SK-N-SH treated with all-trans-retinoic acid at 6 μM for 48 hours (cell line): ENCODE measurements around the gene TBR1.

ENCODE experiments used
- ATAC-seq: fragments of 200-7000 bp; cut with Tn5 transposase; 3 replicates; pipeline ENCODE4 v1.9.1; 2020; ENCODE audit warnings: mild to moderate bottlenecking, moderate library complexity
- ARNTL ChIP-seq: fragments of 450-650 bp; formaldehyde crosslinking; IDR thresholded peaks from 2 replicates; pipeline ENCODE4 v1.5.0; 2020; ENCODE audit warnings: low read depth, mild to moderate bottlenecking, moderate library complexity, borderline replicate concordance
- BACH2 ChIP-seq: fragments of 250-450 bp; sonication (Bioruptor Pico); IDR thresholded peaks from 2 replicates; pipeline ENCODE4 v1.9.0; 2021; ENCODE audit warnings: mild to moderate bottlenecking, borderline replicate concordance
- CSDC2 ChIP-seq: fragments of 250-450 bp; sonication (Bioruptor Pico); IDR thresholded peaks from 2 replicates; pipeline ENCODE4 v1.5.0; 2020; ENCODE audit warnings: mild to moderate bottlenecking, moderate library complexity
- ESRRG ChIP-seq: fragments of 250-450 bp; sonication (Bioruptor Pico); IDR thresholded peaks from 2 replicates; pipeline ENCODE4 v1.6.1; 2021; ENCODE audit warnings: mild to moderate bottlenecking
- GLIS3 ChIP-seq: fragments of 250-450 bp; sonication (Bioruptor Pico); IDR thresholded peaks from 2 replicates; pipeline ENCODE4 v1.5.0; 2020; ENCODE audit warnings: mild to moderate bottlenecking, moderate library complexity
- ISL1 ChIP-seq: fragments of 250-450 bp; sonication (Bioruptor Pico); IDR thresholded peaks from 2 replicates; pipeline ENCODE4 v2.1.2; 2022; ENCODE audit warnings: mild to moderate bottlenecking, moderate library complexity
- OSR1 ChIP-seq: fragments of 250-450 bp; sonication (Bioruptor Pico); IDR thresholded peaks from 2 replicates; pipeline ENCODE4 v1.8.0; 2022; ENCODE audit warnings: moderate library complexity, mild to moderate bottlenecking, inconsistent platforms
- RARB ChIP-seq: fragments of 250-450 bp; sonication (Bioruptor Pico); IDR thresholded peaks from 2 replicates; pipeline ENCODE4 v1.8.0; 2021; ENCODE audit warnings: mild to moderate bottlenecking, moderate library complexity
- SNAI2 ChIP-seq: fragments of 250-450 bp; sonication (Bioruptor Pico); IDR thresholded peaks from 2 replicates; pipeline ENCODE4 v1.5.0; 2020; ENCODE audit warnings: mild to moderate bottlenecking, moderate library complexity
- TCF4 ChIP-seq: fragments of 250-450 bp; sonication (Bioruptor Pico); IDR thresholded peaks from 2 replicates; pipeline ENCODE4 v1.8.0; 2021; ENCODE audit warnings: mild to moderate bottlenecking, moderate library complexity, borderline replicate concordance
- TOX ChIP-seq: fragments of 250-450 bp; sonication (Bioruptor Pico); IDR thresholded peaks from 2 replicates; pipeline ENCODE4 v1.8.0; 2021; ENCODE audit warnings: mild to moderate bottlenecking, moderate library complexity, borderline replicate concordance
- ZC3H10 ChIP-seq: fragments of 250-450 bp; sonication (Bioruptor Pico); IDR thresholded peaks from 2 replicates; pipeline ENCODE4 v1.5.1; 2021; ENCODE audit warnings: mild to moderate bottlenecking, moderate library complexity
- ZFP3 ChIP-seq: fragments of 250-450 bp; sonication (Bioruptor Pico); IDR thresholded peaks from 2 replicates; pipeline ENCODE4 v1.5.0; 2020; ENCODE audit warnings: mild to moderate bottlenecking, moderate library complexity
- ZNF565 ChIP-seq: fragments of 450-650 bp; formaldehyde crosslinking; conservative IDR thresholded peaks from 2 replicates; pipeline ENCODE4 v1.5.0; 2020; ENCODE audit warnings: low read depth, mild to moderate bottlenecking, moderate library complexity
- ZNF70 ChIP-seq: fragments of 450-650 bp; formaldehyde crosslinking; IDR thresholded peaks from 2 replicates; pipeline ENCODE4 v1.5.0; 2020; ENCODE audit warnings: mild to moderate bottlenecking, moderate library complexity
- ZNF8 ChIP-seq: fragments of 450-650 bp; formaldehyde crosslinking; IDR thresholded peaks from 2 replicates; pipeline ENCODE4 v1.5.0; 2020; ENCODE audit warnings: mild to moderate bottlenecking, moderate library complexity
- TF ChIP-seq, protein P1 (sequence below): fragments of 250-450 bp; sonication (Bioruptor Pico); IDR thresholded peaks from 2 replicates; pipeline ENCODE4 v1.5.1; 2021; ENCODE audit warnings: mild to moderate bottlenecking, moderate library complexity
- TF ChIP-seq, protein P2 (sequence below): fragments of 250-450 bp; sonication (Bioruptor Pico); IDR thresholded peaks from 2 replicates; pipeline ENCODE4 v1.5.1; 2020; ENCODE audit warnings: low read depth, mild to moderate bottlenecking, moderate library complexity
- TF ChIP-seq, protein P3 (sequence below): fragments of 250-450 bp; sonication (Bioruptor Pico); IDR thresholded peaks from 2 replicates; pipeline ENCODE4 v1.5.0; 2020; ENCODE audit warnings: mild to moderate bottlenecking, moderate library complexity
- TF ChIP-seq, protein P4 (sequence below): fragments of 250-450 bp; sonication (Bioruptor Pico); IDR thresholded peaks from 2 replicates; pipeline ENCODE4 v1.8.0; 2021; ENCODE audit warnings: low read depth, mild to moderate bottlenecking, moderate library complexity, borderline replicate concordance
- TF ChIP-seq, protein P5 (sequence below): fragments of 250-450 bp; sonication (Bioruptor Pico); IDR thresholded peaks from 2 replicates; pipeline ENCODE4 v1.8.0; 2020; ENCODE audit warnings: mild to moderate bottlenecking, moderate library complexity, borderline replicate concordance

The TBR1 gene

DNA sequence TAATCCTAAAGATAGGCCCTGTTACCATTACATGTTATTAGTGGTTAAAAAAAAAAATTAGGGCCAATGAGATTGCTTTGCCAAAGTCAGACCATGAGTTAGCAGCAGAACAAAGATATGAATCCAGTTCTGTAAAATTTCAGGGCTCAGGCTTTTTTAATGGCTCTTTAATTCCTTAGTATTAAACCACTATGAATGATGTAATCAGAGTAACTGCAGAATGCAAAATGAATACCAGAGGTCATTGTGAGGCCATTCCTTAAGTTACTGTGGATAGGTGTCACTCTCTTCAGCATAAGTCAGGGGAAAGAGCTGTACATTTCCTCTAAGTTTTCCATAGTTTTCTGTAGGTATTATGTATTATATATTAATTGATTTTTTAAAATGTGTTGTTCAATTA is 42.2 kb upstream of the TBR1 start (continued):
- TF ChIP-seq SNAI2 (no peak), ZC3H10 (no peak)
- TF ChIP-seq, protein P1, sequence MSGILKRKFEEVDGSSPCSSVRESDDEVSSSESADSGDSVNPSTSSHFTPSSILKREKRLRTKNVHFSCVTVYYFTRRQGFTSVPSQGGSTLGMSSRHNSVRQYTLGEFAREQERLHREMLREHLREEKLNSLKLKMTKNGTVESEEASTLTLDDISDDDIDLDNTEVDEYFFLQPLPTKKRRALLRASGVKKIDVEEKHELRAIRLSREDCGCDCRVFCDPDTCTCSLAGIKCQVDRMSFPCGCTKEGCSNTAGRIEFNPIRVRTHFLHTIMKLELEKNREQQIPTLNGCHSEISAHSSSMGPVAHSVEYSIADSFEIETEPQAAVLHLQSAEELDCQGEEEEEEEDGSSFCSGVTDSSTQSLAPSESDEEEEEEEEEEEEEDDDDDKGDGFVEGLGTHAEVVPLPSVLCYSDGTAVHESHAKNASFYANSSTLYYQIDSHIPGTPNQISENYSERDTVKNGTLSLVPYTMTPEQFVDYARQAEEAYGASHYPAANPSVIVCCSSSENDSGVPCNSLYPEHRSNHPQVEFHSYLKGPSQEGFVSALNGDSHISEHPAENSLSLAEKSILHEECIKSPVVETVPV: no peak

DNA sequence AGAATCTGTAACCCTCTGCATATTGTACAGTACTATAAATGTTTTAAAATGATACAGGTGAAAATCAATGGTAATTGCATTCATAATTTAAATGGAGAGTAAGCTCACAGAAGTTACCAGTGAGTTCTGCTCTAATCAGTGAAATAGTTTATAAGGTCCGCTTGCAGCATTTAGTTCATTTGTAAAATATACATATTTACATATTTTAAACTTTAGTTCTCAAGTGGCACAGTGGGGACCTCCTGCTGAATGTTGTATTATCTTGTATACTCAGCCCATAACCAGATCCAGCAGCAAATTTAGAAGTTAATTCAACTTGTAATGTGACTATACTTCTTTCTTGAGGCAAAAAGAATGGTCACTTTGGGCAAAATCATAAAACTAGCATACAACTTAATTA is 41.7 kb upstream of the TBR1 start:
- TF ChIP-seq ZFP3 (CRISPR knock-in tag): no peak
- ATAC-seq: no peak

DNA sequence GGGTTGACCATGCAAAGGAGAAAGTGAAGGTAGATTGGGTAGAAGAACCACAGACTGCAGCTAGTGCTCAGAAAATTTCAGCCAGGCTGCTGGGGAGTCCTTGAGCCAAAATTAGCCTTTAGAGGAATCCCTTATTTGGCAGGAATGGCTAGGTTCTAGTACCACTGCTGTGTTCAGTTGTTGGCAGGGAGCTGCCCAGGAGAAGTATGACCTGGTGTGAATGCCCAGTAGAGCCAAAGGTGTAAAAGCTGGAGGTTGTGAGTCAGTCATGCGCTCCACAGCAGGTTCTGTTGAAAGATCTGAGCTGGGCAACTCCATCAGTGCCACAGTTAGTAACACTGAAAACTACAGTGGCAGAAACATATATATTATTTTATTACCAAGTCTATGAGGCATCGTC is 36.4 kb upstream of the TBR1 start:
- TF ChIP-seq GLIS3 (CRISPR knock-in tag) (no peak), BACH2 (CRISPR knock-in tag) (no peak), CSDC2 (CRISPR knock-in tag) (no peak), ZC3H10 (no peak), SNAI2 (no peak), ZNF70 (no peak), ZNF8 (CRISPR knock-in tag) (no peak), TCF4 (CRISPR knock-in tag) (no peak), ESRRG (no peak), ISL1 (CRISPR knock-in tag) (no peak), ARNTL (CRISPR knock-in tag) (no peak)
- TF ChIP-seq, protein P2, sequence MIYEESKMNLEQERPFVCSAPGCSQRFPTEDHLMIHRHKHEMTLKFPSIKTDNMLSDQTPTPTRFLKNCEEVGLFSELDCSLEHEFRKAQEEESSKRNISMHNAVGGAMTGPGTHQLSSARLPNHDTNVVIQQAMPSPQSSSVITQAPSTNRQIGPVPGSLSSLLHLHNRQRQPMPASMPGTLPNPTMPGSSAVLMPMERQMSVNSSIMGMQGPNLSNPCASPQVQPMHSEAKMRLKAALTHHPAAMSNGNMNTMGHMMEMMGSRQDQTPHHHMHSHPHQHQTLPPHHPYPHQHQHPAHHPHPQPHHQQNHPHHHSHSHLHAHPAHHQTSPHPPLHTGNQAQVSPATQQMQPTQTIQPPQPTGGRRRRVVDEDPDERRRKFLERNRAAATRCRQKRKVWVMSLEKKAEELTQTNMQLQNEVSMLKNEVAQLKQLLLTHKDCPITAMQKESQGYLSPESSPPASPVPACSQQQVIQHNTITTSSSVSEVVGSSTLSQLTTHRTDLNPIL (CRISPR knock-in tag): no peak
- TF ChIP-seq, protein P3, sequence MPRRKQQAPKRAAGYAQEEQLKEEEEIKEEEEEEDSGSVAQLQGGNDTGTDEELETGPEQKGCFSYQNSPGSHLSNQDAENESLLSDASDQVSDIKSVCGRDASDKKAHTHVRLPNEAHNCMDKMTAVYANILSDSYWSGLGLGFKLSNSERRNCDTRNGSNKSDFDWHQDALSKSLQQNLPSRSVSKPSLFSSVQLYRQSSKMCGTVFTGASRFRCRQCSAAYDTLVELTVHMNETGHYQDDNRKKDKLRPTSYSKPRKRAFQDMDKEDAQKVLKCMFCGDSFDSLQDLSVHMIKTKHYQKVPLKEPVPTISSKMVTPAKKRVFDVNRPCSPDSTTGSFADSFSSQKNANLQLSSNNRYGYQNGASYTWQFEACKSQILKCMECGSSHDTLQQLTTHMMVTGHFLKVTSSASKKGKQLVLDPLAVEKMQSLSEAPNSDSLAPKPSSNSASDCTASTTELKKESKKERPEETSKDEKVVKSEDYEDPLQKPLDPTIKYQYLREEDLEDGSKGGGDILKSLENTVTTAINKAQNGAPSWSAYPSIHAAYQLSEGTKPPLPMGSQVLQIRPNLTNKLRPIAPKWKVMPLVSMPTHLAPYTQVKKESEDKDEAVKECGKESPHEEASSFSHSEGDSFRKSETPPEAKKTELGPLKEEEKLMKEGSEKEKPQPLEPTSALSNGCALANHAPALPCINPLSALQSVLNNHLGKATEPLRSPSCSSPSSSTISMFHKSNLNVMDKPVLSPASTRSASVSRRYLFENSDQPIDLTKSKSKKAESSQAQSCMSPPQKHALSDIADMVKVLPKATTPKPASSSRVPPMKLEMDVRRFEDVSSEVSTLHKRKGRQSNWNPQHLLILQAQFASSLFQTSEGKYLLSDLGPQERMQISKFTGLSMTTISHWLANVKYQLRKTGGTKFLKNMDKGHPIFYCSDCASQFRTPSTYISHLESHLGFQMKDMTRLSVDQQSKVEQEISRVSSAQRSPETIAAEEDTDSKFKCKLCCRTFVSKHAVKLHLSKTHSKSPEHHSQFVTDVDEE (CRISPR knock-in tag): no peak
- TF ChIP-seq, protein P4, sequence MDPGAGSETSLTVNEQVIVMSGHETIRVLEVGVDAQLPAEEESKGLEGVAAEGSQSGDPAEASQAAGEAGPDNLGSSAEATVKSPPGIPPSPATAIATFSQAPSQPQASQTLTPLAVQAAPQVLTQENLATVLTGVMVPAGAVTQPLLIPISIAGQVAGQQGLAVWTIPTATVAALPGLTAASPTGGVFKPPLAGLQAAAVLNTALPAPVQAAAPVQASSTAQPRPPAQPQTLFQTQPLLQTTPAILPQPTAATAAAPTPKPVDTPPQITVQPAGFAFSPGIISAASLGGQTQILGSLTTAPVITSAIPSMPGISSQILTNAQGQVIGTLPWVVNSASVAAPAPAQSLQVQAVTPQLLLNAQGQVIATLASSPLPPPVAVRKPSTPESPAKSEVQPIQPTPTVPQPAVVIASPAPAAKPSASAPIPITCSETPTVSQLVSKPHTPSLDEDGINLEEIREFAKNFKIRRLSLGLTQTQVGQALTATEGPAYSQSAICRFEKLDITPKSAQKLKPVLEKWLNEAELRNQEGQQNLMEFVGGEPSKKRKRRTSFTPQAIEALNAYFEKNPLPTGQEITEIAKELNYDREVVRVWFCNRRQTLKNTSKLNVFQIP (CRISPR knock-in tag): no peak
- ATAC-seq: no peak

DNA sequence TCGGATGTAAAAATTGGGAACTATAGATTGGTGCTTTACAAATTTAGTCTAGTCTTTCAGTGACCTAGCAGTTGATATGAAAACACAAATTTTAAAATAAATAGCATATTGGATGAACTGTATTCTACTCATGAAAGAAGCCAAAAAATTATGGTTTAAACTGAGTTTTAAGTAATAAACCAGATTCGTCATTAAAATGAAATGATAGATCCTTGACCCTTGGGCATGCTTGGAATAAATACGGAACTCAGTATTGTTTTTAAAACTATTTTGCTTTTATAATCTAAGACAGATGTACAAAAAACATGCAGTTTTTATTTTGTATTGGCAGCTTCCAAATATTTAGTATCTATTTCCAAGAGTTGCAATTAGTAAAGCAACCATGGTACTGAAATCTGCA is 34.6 kb upstream of the TBR1 start:
- TF ChIP-seq BACH2 (CRISPR knock-in tag) (no peak), ISL1 (CRISPR knock-in tag) (no peak)
- TF ChIP-seq, all 23 proteins: peak for 0
- ATAC-seq: no peak

DNA sequence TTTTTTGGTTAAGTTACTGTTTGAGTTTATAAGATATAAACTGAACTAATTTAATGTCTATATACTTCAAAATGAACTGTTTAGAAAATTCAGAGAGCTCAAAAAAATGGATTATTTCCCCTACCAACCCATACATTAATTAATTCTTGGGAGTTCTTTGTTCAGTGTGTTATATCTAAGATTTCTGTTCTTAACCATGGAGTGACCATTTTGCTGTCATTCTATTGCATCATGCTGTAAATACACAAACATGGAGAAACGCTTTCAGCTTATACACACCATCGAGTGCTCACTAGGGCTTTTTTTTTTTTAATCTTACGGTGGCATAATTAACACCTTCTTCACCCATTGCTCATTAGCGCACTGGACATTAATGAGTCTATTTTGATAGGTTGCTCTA is 33.4 kb upstream of the TBR1 start:
- no peak for ATAC-seq
- TF ChIP-seq ZNF565 (CRISPR knock-in tag): no peak
- no peak for TF ChIP-seq CSDC2 (CRISPR knock-in tag)
- TF ChIP-seq ZNF70: no peak
- TF ChIP-seq, protein P5, sequence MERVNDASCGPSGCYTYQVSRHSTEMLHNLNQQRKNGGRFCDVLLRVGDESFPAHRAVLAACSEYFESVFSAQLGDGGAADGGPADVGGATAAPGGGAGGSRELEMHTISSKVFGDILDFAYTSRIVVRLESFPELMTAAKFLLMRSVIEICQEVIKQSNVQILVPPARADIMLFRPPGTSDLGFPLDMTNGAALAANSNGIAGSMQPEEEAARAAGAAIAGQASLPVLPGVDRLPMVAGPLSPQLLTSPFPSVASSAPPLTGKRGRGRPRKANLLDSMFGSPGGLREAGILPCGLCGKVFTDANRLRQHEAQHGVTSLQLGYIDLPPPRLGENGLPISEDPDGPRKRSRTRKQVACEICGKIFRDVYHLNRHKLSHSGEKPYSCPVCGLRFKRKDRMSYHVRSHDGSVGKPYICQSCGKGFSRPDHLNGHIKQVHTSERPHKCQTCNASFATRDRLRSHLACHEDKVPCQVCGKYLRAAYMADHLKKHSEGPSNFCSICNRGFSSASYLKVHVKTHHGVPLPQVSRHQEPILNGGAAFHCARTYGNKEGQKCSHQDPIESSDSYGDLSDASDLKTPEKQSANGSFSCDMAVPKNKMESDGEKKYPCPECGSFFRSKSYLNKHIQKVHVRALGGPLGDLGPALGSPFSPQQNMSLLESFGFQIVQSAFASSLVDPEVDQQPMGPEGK: no peak
- TF ChIP-seq ESRRG: no peak
- TF ChIP-seq, protein P3 (CRISPR knock-in tag): no peak
- TF ChIP-seq TOX (CRISPR knock-in tag): no peak
- no peak for TF ChIP-seq RARB (CRISPR knock-in tag)
- no peak for TF ChIP-seq TCF4 (CRISPR knock-in tag)
- no peak for TF ChIP-seq ARNTL (CRISPR knock-in tag)
- no peak for TF ChIP-seq SNAI2
- no peak for TF ChIP-seq ZC3H10
- TF ChIP-seq ZFP3 (CRISPR knock-in tag): no peak
- TF ChIP-seq, protein P1: no peak
- TF ChIP-seq ISL1 (CRISPR knock-in tag): no peak
- TF ChIP-seq OSR1 (CRISPR knock-in tag): no peak
